DND-41 (cell line): Measurements from ENCODE around the gene ATF6B.

Experiments
- ATAC-seq: fragments of 200-7000 bp; cut with Tn5 transposase; 3 replicates; pipeline ENCODE4 v1.9.1; 2021; ENCODE audit warnings: low read depth; ENCODE audit not compliant: insufficient read depth
- DNase-seq: peaks from one replicate; pipeline ENCODE4 v3.0.0-alpha.2; 2020
- H2AFZ ChIP-seq: 2 replicates; pipeline ENCODE4 v1.6.0; 2012; ENCODE audit warnings: low read depth, low read length
- H3K27ac ChIP-seq: 2 replicates; pipeline ENCODE4 v1.5.1; 2012; ENCODE audit warnings: low read length, inconsistent platforms
- H3K27me3 ChIP-seq: fragments of 200-600 bp; sonication (generic); 2 replicates; pipeline ENCODE4 v1.6.0; 2012; ENCODE audit warnings: low read length, mild to moderate bottlenecking, inconsistent platforms; ENCODE audit not compliant: insufficient read depth, poor library complexity
- H3K36me3 ChIP-seq: 2 replicates; pipeline ENCODE4 v1.5.1; 2012; ENCODE audit warnings: low read length, inconsistent platforms; ENCODE audit not compliant: insufficient read depth
- H3K4me1 ChIP-seq: 2 replicates; pipeline ENCODE4 v1.5.1; 2012; ENCODE audit warnings: mild to moderate bottlenecking, low read length; ENCODE audit not compliant: insufficient read depth
- H3K4me2 ChIP-seq: 2 replicates; pipeline ENCODE4 v1.6.0; 2012; ENCODE audit warnings: mild to moderate bottlenecking, moderate library complexity, low read length, inconsistent platforms; ENCODE audit not compliant: insufficient read depth
- H3K4me3 ChIP-seq, 2 experiments: fragments of 200-600 bp in 1 of 2; shearing (Covaris generic) in 1 of 2; 2 replicates each; pipeline ENCODE4 v1.5.1; 2012 to 2016; ENCODE audit warnings: inconsistent platforms in 2 of 2, low read length in 2 of 2, mild to moderate bottlenecking in 2 of 2, low read depth in 1 of 2, moderate library complexity in 1 of 2
- H3K79me2 ChIP-seq: 2 replicates; pipeline ENCODE4 v1.6.0; 2012; ENCODE audit warnings: low read length, inconsistent platforms; ENCODE audit not compliant: insufficient read depth
- H3K9ac ChIP-seq: 2 replicates; pipeline ENCODE4 v1.6.0; 2012; ENCODE audit warnings: low read depth, mild to moderate bottlenecking, inconsistent platforms, low read length, moderate library complexity
- H3K9me3 ChIP-seq: 2 replicates; pipeline ENCODE4 v1.5.1; 2012; ENCODE audit warnings: low read length, moderate library complexity, mild to moderate bottlenecking, inconsistent platforms; ENCODE audit not compliant: insufficient read depth, severe bottlenecking
- H4K20me1 ChIP-seq: 2 replicates; pipeline ENCODE4 v1.6.0; 2012; ENCODE audit warnings: low read length; ENCODE audit not compliant: insufficient read depth
- EZH2 ChIP-seq: IDR thresholded peaks from 3 replicates; pipeline ENCODE4 v1.6.1; 2012; ENCODE audit warnings: borderline replicate concordance, low read depth, mild to moderate bottlenecking, moderate library complexity, low read length, inconsistent platforms; ENCODE audit not compliant: severe bottlenecking
- TF ChIP-seq, protein P1 (sequence below): IDR thresholded peaks from 2 replicates; pipeline ENCODE4 v1.5.1; 2012; ENCODE audit warnings: borderline replicate concordance, low read length, moderate library complexity, mild to moderate bottlenecking; ENCODE audit not compliant: poor library complexity, severe bottlenecking; ENCODE audit errors: extremely low read depth

ATF6B gene

DNA sequence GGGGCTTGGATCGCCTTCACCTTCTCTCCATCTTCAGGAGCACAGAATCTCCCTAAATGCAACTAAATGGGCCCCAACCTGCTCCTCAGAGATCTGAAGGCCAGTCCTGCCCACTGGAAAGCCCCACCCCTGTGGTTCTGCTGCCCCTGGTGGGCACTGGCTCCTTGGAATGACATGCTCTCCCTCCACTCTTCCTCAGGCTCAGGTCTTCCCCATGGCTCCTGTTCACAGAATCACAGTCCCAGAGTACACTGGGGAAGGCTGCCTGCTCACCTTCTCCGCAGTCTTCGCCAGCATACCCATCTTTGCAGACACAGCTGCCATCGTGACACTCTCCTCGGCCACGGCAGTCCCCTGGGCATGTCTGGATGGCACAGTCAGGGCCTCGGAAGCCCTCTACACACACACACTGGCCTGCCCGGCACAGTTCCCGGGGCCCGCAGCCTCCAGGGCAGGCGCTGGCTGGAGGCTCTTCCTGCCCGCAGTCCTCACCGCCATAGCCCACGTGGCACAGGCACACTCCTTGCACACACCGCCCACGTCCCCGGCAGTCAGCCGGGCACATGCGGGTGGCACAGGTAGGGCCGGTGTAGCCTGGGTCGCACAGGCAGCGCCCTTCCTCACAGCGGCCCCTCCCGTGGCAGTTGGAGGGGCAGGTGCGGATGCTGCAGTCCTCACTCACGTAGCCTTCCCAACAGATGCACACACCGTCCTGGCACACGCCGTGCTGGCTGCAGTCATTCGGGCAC is 32.5 kb downstream of the ATF6B start:
- Histone ChIP-seq H3K27ac (no peak overlapping the region), H3K36me3 (no peaks in the 10 kb centered on the region), H3K9me3 (no peaks in the 10 kb centered on the region), H4K20me1 (no peaks in the 10 kb centered on the region), H3K27me3 (peaks cover 16% of the 10 kb centered on the region), H3K4me1 (no peaks in the 10 kb centered on the region), H3K9ac (no peak overlapping the region), H3K79me2 (no peaks in the 10 kb centered on the region), H3K4me3 (no peak overlapping the region), H3K4me2 (no peak overlapping the region), H2AFZ (no peak overlapping the region)
- ATAC-seq: no peak
- no peak for TF ChIP-seq EZH2
- TF ChIP-seq, protein P1, sequence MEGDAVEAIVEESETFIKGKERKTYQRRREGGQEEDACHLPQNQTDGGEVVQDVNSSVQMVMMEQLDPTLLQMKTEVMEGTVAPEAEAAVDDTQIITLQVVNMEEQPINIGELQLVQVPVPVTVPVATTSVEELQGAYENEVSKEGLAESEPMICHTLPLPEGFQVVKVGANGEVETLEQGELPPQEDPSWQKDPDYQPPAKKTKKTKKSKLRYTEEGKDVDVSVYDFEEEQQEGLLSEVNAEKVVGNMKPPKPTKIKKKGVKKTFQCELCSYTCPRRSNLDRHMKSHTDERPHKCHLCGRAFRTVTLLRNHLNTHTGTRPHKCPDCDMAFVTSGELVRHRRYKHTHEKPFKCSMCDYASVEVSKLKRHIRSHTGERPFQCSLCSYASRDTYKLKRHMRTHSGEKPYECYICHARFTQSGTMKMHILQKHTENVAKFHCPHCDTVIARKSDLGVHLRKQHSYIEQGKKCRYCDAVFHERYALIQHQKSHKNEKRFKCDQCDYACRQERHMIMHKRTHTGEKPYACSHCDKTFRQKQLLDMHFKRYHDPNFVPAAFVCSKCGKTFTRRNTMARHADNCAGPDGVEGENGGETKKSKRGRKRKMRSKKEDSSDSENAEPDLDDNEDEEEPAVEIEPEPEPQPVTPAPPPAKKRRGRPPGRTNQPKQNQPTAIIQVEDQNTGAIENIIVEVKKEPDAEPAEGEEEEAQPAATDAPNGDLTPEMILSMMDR: no peak
- DNase-seq: no peak

DNA sequence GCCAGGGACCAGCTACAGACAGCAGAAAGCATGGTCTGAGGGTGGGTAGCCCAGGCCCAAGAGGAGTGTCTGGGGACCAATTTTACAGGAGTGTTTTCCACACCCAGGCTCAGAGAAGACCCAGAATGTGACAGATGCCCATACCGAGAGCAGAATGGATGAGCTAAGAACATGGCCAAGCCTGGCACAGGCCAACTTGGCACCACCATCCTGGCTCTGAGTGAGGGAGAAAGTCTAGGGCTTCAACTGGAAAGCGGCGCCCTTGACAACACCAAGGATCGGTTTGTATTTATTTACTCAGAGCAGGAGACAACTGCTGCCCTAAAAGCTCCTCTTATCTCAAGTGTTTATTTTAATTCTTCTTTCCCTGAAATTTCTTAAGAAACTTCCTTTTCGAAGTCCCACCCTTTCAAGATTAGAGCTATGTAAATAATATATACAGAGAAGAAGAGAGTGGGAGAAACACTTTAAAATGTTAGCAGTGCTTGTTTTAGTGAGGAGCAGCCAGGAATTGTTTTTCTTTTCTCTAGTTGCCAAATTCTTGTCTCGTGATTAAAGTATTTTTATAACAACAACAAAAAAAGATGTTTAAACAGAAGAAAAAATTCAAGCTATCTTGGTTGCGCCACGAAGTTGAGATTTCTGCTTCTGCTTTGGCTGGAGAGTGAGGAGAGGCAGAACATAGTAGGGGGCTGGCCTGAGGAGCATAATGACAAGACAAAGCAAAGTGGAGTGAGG is 35.1 kb downstream of the ATF6B start:
- no peak overlapping the region for H3K4me3 ChIP-seq
- no peaks in the 10 kb centered on the region for H3K4me1 ChIP-seq
- H3K4me2 ChIP-seq: no peak overlapping the region
- H3K79me2 ChIP-seq: no peaks in the 10 kb centered on the region
- no peaks in the 10 kb centered on the region for H3K9me3 ChIP-seq
- peaks cover 17% of the 10 kb centered on the region for H3K27me3 ChIP-seq
- TF ChIP-seq, protein P1: no peak
- no peak for TF ChIP-seq EZH2
- no peak overlapping the region for H3K9ac ChIP-seq
- H4K20me1 ChIP-seq: no peaks in the 10 kb centered on the region
- no peaks in the 10 kb centered on the region for H3K36me3 ChIP-seq
- ATAC-seq (no peak), DNase-seq (no peak)
- H2AFZ ChIP-seq: no peak overlapping the region
- no peak overlapping the region for H3K27ac ChIP-seq

DNA sequence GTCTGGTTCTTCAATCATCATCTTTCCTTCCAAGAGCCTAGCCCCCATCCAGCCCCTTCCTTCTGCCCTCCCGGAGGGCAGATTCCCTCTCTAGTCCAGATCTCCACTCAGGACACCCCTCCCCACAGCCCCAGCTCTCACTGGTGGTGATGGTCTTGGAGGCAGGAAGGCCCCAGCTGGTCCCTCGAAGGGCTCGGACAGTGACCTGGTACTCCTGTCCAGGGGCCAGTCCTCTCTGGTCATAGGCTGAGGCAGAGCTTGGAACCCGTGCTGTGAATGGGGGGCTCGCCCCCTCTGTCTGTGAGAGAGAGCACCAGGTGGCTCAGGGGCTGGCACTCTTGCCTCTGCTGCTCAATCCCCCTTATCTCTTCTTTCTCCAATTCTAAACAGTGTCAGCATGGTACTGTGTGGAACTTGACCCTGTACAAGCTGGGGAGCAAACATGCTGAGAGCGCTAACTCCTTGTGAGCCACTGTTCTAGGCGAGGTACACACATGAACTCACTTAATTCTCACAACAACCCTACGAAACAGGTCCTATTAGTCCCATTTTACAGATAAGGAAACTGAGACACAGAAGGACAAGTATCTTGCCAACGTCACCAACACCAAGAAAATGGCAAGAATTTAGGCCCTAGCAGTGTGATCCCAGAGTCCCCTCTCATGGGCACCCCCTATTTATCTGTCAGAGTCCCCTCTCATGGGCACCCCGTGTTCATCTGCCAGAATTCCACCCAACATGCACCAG is 38.8 kb downstream of the ATF6B start:
- no peak for DNase-seq
- no peaks in the 10 kb centered on the region for H3K79me2 ChIP-seq
- no peak overlapping the region for H3K4me3 ChIP-seq

More for the DNA sequence above, 38.8 kb downstream of the ATF6B start:
- Histone ChIP-seq H3K9ac (no peak overlapping the region), H3K27me3 (peaks cover 10% of the 10 kb centered on the region), H3K9me3 (no peaks in the 10 kb centered on the region), H4K20me1 (no peaks in the 10 kb centered on the region), H3K4me1 (no peaks in the 10 kb centered on the region), H3K36me3 (no peaks in the 10 kb centered on the region), H3K27ac (no peak overlapping the region), H3K4me2 (no peak overlapping the region), H2AFZ (no peak overlapping the region)
- no peak for ATAC-seq
- TF ChIP-seq, protein P1: no peak
- TF ChIP-seq EZH2: no peak
